ENCODE data around the gene NARS2.

DNA sequence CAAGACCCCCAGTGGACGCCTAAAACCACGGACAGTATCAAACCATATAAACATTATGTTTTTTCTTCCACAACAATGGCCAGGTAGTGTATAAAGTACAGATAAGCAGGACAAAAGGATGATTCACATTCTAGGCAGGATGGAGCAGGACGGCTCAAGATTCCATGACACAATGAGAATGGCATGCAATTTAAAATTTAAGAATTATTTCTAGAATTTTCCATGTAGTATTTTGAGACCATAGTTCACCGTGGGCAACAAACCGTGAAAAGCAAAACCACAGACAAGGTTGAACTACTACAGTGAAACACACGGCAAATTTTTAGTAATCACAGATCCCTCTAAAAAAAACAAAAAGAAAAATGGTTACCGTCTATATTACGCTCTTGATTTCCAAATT lies 7.5 kb downstream of the NARS2 start:
- TF ChIP-seq POLR2A (IDR thresholded peaks at IDR 0.05): no peak
- TF ChIP-seq, protein P1, sequence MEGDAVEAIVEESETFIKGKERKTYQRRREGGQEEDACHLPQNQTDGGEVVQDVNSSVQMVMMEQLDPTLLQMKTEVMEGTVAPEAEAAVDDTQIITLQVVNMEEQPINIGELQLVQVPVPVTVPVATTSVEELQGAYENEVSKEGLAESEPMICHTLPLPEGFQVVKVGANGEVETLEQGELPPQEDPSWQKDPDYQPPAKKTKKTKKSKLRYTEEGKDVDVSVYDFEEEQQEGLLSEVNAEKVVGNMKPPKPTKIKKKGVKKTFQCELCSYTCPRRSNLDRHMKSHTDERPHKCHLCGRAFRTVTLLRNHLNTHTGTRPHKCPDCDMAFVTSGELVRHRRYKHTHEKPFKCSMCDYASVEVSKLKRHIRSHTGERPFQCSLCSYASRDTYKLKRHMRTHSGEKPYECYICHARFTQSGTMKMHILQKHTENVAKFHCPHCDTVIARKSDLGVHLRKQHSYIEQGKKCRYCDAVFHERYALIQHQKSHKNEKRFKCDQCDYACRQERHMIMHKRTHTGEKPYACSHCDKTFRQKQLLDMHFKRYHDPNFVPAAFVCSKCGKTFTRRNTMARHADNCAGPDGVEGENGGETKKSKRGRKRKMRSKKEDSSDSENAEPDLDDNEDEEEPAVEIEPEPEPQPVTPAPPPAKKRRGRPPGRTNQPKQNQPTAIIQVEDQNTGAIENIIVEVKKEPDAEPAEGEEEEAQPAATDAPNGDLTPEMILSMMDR (IDR thresholded peaks at IDR 0.05 in 4 of 5, conservative IDR thresholded peaks at IDR 0.05 in 1 of 5): no peak
